ENCODE measurements around the gene DDX31.

DNA sequence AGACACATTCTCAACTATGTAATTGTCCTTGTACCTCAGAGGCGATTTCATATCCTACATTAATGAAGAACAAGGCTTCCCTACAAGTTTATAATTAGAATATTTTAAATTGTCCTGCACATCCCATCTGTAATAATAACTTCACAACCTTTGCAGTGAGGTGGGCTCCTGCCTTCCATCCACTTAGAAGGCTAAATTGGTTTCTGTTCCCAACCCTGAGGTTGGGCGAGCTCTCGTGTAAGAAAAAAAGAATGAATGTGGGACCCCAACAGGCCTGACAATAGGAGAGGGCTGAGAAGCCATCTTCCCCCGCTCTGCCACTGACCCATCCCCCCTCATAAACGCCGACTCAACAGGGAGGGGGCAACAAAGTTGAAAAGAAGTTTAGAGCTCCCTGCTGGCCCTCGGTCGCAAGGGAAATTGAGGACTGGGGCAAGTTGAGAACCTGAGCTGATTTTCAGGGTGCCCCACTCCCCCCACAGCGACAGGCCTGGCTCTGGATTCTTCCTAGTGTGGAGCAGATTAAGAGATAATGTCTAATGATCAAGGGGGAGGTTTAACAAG is 78.0 kb downstream of the DDX31 start:
- TF ChIP-seq, protein P1, sequence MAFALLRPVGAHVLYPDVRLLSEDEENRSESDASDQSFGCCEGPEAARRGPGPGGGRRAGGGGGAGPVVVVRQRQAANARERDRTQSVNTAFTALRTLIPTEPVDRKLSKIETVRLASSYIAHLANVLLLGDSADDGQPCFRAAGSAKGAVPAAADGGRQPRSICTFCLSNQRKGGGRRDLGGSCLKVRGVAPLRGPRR (CRISPR knock-in tag; IDR thresholded peaks at IDR 0.05) = no peak
- TF ChIP-seq ZKSCAN8 (CRISPR knock-in tag; IDR thresholded peaks at IDR 0.05) (no peak), TRIM24 (IDR thresholded peaks at IDR 0.05) (no peak), TCF7L2 (IDR thresholded peaks at IDR 0.05; ENCODE audit: low read depth, low read length) (no peak), CEBPB (tag; IDR thresholded peaks at IDR 0.05) (no peak), CEBPG (CRISPR knock-in tag; IDR thresholded peaks at IDR 0.05) (no peak), CEBPG (tag; conservative IDR thresholded peaks at IDR 0.05 in 1 of 2, IDR thresholded peaks at IDR 0.05 in 1 of 2) (no peak), ZNF407 (IDR thresholded peaks at IDR 0.05; ENCODE audit: low read depth) (no peak), NFYB (IDR thresholded peaks at IDR 0.05; ENCODE audit: extremely low read depth, insufficient read length) (no peak), MEF2A (IDR thresholded peaks at IDR 0.05; ENCODE audit: control insufficient read depth, low read depth, low read length) (no peak)
- TF ChIP-seq, protein P2, sequence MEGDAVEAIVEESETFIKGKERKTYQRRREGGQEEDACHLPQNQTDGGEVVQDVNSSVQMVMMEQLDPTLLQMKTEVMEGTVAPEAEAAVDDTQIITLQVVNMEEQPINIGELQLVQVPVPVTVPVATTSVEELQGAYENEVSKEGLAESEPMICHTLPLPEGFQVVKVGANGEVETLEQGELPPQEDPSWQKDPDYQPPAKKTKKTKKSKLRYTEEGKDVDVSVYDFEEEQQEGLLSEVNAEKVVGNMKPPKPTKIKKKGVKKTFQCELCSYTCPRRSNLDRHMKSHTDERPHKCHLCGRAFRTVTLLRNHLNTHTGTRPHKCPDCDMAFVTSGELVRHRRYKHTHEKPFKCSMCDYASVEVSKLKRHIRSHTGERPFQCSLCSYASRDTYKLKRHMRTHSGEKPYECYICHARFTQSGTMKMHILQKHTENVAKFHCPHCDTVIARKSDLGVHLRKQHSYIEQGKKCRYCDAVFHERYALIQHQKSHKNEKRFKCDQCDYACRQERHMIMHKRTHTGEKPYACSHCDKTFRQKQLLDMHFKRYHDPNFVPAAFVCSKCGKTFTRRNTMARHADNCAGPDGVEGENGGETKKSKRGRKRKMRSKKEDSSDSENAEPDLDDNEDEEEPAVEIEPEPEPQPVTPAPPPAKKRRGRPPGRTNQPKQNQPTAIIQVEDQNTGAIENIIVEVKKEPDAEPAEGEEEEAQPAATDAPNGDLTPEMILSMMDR (IDR thresholded peaks at IDR 0.05 in 2 of 3, conservative IDR thresholded peaks at IDR 0.05 in 1 of 3; ENCODE audit: insufficient read depth in 2 of 3, low read depth in 1 of 3, low read length in 3 of 3) = no peak
